HepG2 (cell line): ENCODE data around the gene OAS2. TPM values are rescaled to one million over a fixed set of nuclear protein-coding genes. Genes with fewer than 3 reads are reported as not detected.

Source experiments
- ATAC-seq: fragments of 200-7000 bp; cut with Tn5 transposase; 3 replicates; pipeline ENCODE4 v1.9.1; 2020; ENCODE audit warnings: mild to moderate bottlenecking, moderate library complexity
- BruUV-seq: library from RNA; stranded (reverse); fragments of 400-500 nt; replicated peaks from 2 replicates; lab custom pipeline; 2021; lab: Mats Ljungman, UMichigan
- CTCF ChIA-PET: fragments of 300-600 bp; formaldehyde crosslinking; extraction: SDS; loops from one replicate; lab custom pipeline; 2021; ENCODE audit warnings: low total read pairs, inconsistent platforms, low intra/inter-chr PET ratio; lab: Yijun Ruan, JAX
- POLR2A ChIA-PET: fragments of 350-600 bp; sonication (Branson Sonifier 250); formaldehyde crosslinking; loops from one replicate; lab custom pipeline; 2020; ENCODE audit warnings: antibody characterized with exemption, inconsistent platforms; lab: Yijun Ruan, JAX
- DNase-seq: peaks from one replicate; pipeline ENCODE4 v3.0.0-alpha.2; 2015; ENCODE audit warnings: low spot score
- FAIRE-seq: peaks from 3 replicates; lab custom pipeline; 2011; peaks lifted over from hg19 to GRCh38; lab: Jason Lieb, UNC
- H2AFZ ChIP-seq: one replicate; pipeline ENCODE4 v1.6.1; 2011; ENCODE audit warnings: low read length, inconsistent platforms
- H3K27ac ChIP-seq: fragments of 300-600 bp; 3 replicates; pipeline ENCODE4 v1.8.0; 2011; ENCODE audit warnings: mixed run types, mild to moderate bottlenecking, mixed read lengths, low read length, inconsistent platforms; ENCODE audit not compliant: insufficient read depth; ENCODE audit errors: extremely low read length
- H3K27me3 ChIP-seq, 2 experiments: fragments of 200-600 bp in 1 of 2; 2 replicates in 1 of 2; 3 replicates in 1 of 2; pipeline versions ENCODE4 v1.6.0 to v1.8.0; 2011; ENCODE audit warnings: low read length in 2 of 2, mild to moderate bottlenecking in 2 of 2, moderate library complexity in 2 of 2, inconsistent platforms in 1 of 2; ENCODE audit not compliant: insufficient read depth in 2 of 2, control insufficient read depth in 1 of 2
- H3K36me3 ChIP-seq, 2 experiments: fragments of 200-600 bp in 1 of 2; replicated peaks in 1 of 2; 2 replicates in 1 of 2; 3 replicates in 1 of 2; pipeline versions ENCODE4 v1.5.1 to v1.8.0; 2011; ENCODE audit warnings: low read length in 2 of 2, inconsistent platforms in 1 of 2; ENCODE audit not compliant: insufficient read depth in 2 of 2, control insufficient read depth in 1 of 2
- H3K4me1 ChIP-seq: 2 replicates; pipeline ENCODE4 v1.5.1; 2012; ENCODE audit warnings: low read length, inconsistent platforms; ENCODE audit not compliant: insufficient read depth
- H3K4me2 ChIP-seq: 2 replicates; pipeline ENCODE4 v1.6.0; 2011; ENCODE audit warnings: low read depth, low read length, inconsistent platforms
- H3K4me3 ChIP-seq, 3 experiments: fragments of 200-600 bp in 1 of 3; sonication (generic), shearing (Covaris generic) in 1 of 3; replicated peaks in 1 of 3; 2 replicates each; pipeline ENCODE4 v1.5.1; 2011 to 2016; ENCODE audit warnings: low read length in 3 of 3, inconsistent platforms in 2 of 3, low read depth in 2 of 3, mild to moderate bottlenecking in 2 of 3, control low read depth in 1 of 3, mixed read lengths in 1 of 3; ENCODE audit not compliant: insufficient read depth in 1 of 3
- H3K79me2 ChIP-seq: one replicate; pipeline ENCODE4 v1.6.1; 2011; ENCODE audit warnings: low read length, inconsistent platforms; ENCODE audit not compliant: insufficient read depth
- H3K9ac ChIP-seq: 2 replicates; pipeline ENCODE4 v1.6.0; 2011; ENCODE audit warnings: mild to moderate bottlenecking, low read depth, low read length, inconsistent platforms; ENCODE audit not compliant: insufficient read depth
- H3K9me3 ChIP-seq: 2 replicates; pipeline ENCODE4 v1.5.1; 2012; ENCODE audit warnings: mild to moderate bottlenecking, low read length
- H4K20me1 ChIP-seq: 2 replicates; pipeline ENCODE4 v1.6.0; 2011; ENCODE audit warnings: inconsistent platforms, mild to moderate bottlenecking, low read length, moderate library complexity; ENCODE audit not compliant: insufficient read depth
- MLLT10 ChIP-seq: sonication (generic); formaldehyde crosslinking; IDR thresholded peaks from 2 replicates; pipeline ENCODE4 v1.4.0; 2020; ENCODE audit warnings: missing genetic modification reagents
- NCOA5 ChIP-seq: sonication (generic); formaldehyde crosslinking; IDR thresholded peaks from 2 replicates; pipeline ENCODE4 v1.4.0; 2020; ENCODE audit warnings: missing genetic modification reagents
- NFAT5 ChIP-seq: sonication (generic); formaldehyde crosslinking; IDR thresholded peaks from 2 replicates; pipeline ENCODE4 v1.4.0; 2020; ENCODE audit warnings: missing genetic modification reagents
- RAD51 ChIP-seq: fragments of 450-650 bp; IDR thresholded peaks from 2 replicates; pipeline ENCODE4 v1.6.1; 2016; ENCODE audit warnings: borderline replicate concordance
- RARG ChIP-seq: sonication (generic); formaldehyde crosslinking; IDR thresholded peaks from 2 replicates; pipeline ENCODE4 v1.4.0; 2020; ENCODE audit warnings: low read depth, mild to moderate bottlenecking, missing genetic modification reagents
- ZNF607 ChIP-seq: sonication (generic); formaldehyde crosslinking; IDR thresholded peaks from 2 replicates; pipeline ENCODE4 v1.5.1; 2020; ENCODE audit warnings: missing genetic modification reagents, mild to moderate bottlenecking, borderline replicate concordance
- ZNF747 ChIP-seq: sonication (generic); formaldehyde crosslinking; IDR thresholded peaks from 2 replicates; pipeline ENCODE4 v1.8.1; 2023; ENCODE audit warnings: missing genetic modification reagents, mild to moderate bottlenecking, borderline replicate concordance
- WGBS: methylation state at CpG from one replicate; pipeline ENCODE4 v1.1.6; 2017; ENCODE audit warnings: low lambda C conversion rate; 5-methylcytosine and 5-hydroxymethylcytosine counted together
- in situ Hi-C: cut with HindIII; loops from 2 replicates; pipeline ENCODE4 v1.10.0; 2017; ENCODE audit warnings: low pct_unique_long_range_greater_than_20kb; ENCODE audit not compliant: extremely low pct_ligation_motif_present
- intact Hi-C: fragments of 100-400 bp; cut with micrococcal nuclease; formaldehyde crosslinking; loops from one replicate; pipeline ENCODE4 v1.10.0; 2022; ENCODE audit not compliant: unreplicated experiment
- polyA plus RNA-seq, 8 experiments: library from polyadenylated mRNA; depleted of rRNA in 3 of 8; stranded (reverse) in 7 of 8; unstranded in 1 of 8; fragments of >200 nt; fragmentation: Illumina TruSeq in 4 of 8; extraction: Trizol in 4 of 8; gene quantifications; 2 replicates each; pipeline versions ENCODE4 v1.2.1 to v1.2.3, GENCODE V29; 2011 to 2016; ENCODE audit warnings: low read depth in 4 of 8, missing spikeins in 1 of 8, mixed read lengths in 1 of 8; ENCODE audit not compliant: insufficient read depth in 1 of 8
- total RNA-seq, 5 experiments: library from RNA; depleted of rRNA; stranded (reverse); fragments of >200 nt; fragmentation: Illumina TruSeq; extraction: Trizol; gene quantifications; 2 replicates each; pipeline ENCODE4 v1.2.3, GENCODE V29; 2016; ENCODE audit warnings: low read depth in 1 of 5

The OAS2 gene
- total and polyA plus RNA-seq, 2 of the 13 experiments (the other 11 are each of a cell fraction or from before 2014, with no cell fraction given): 0.05 to 0.24 TPM

DNA sequence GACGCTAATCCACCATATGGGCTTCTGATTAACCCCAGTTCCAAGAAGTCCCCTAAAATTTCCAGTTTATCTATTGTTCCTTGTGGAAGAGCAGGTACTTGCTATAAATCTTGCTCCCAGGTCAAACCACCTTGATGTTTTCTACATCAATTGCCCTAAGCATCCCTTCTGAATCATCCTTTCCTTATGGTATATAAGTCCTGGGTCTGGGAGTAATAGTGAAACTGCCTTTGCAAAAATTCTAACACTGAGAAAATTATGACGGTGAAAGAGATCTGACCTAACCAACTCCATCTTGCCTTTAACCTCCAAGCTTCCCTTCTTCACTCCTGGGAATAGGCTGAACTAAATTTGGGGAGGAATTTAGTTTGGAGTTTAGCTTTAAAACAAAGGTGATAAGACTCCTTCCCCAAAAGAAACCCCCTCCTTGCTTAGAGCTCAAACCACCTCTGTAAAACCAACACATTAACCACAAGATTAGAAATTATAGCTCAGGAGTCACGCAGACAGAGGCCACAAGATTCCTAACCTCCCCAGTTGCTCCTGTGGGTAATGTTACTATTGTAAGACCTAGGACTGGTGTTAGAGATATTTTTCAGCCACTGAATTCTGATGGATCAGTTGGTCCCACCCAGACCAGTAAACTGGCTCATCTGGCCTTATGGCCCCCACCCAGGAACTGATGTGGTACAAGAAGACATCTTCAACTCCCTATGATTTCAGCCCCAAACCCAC is 44.4 kb downstream of the OAS2 start:
- Histone ChIP-seq H3K9me3 (no peaks in the 10 kb centered on the region), H4K20me1 (no peaks in the 10 kb centered on the region), H3K4me3 (no peak overlapping the region), H3K79me2 (no peaks in the 10 kb centered on the region), H2AFZ (no peak overlapping the region), H3K27ac (no peak overlapping the region), H3K4me1 (no peaks in the 10 kb centered on the region), H3K9ac (no peak overlapping the region), H3K4me2 (no peak overlapping the region), H3K27me3 (peaks cover 0 to 3% of the 10 kb centered on the region in 2 experiments; a peak in 1 of 5 replicates), H3K36me3 (no peaks in the 10 kb centered on the region)
- no TSS peak for BruUV-seq
- ChIA-PET CTCF (no interaction called here), POLR2A (no interaction called here)
- FAIRE-seq (no peak), DNase-seq (no peak), ATAC-seq (no peak)
- TF ChIP-seq NFAT5 (CRISPR knock-in tag) (no peak), RAD51 (no peak), MLLT10 (CRISPR knock-in tag) (no peak), ZNF607 (CRISPR knock-in tag) (no peak), RARG (CRISPR knock-in tag) (no peak), NCOA5 (no peak), ZNF747 (no peak)
- WGBS: 24% methylated on average over 3 of the region's 3 CpGs
- intact Hi-C loops: no loop called here
- in situ Hi-C loops: no loop called here
